Pancreas (tissue), 10 donors: ENCODE measurements around the gene S100A4. TPM values are rescaled to one million over a fixed set of nuclear protein-coding genes. Genes with fewer than 3 reads are reported as not detected.
"Not testable (repeated sequence)": the region's sequence is repeated elsewhere in the genome, so short reads cannot be mapped to it uniquely, and the experiment has no call there.

Source experiments
- ATAC-seq, 4 donors: fragments of 200-7000 bp; cut with Tn5 transposase; one replicate each; pipeline versions ENCODE4 v1.8.0 to v1.9.1; 2020; ENCODE audit warnings: mild to moderate bottlenecking in 4 of 4, moderate library complexity in 4 of 4
- DNase-seq, 6 donors: peaks; one replicate each; pipeline ENCODE4 v3.0.0-alpha.2; 2020
- FAIRE-seq: peaks from 2 replicates; lab custom pipeline; 2012; peaks lifted over from hg19 to GRCh38; lab: Jason Lieb, UNC
- H3K27ac ChIP-seq, 4 donors: fragments of 200-600 bp; sonication (generic); 1 replicate in 3 of 4; 2 replicates in 1 of 4; pipeline versions ENCODE4 v1.5.0 to v1.8.0; 2020
- H3K27me3 ChIP-seq, 4 donors: fragments of 200-600 bp; one replicate each; pipeline ENCODE4 v1.8.0; 2021
- H3K36me3 ChIP-seq, 3 donors: fragments of 200-600 bp; sonication (generic) in 1 of 3; one replicate each; pipeline versions ENCODE4 v1.5.0 to v1.8.0; 2020 to 2021
- H3K4me1 ChIP-seq, 3 donors: fragments of 200-600 bp; one replicate each; pipeline ENCODE4 v1.8.0; 2021
- H3K4me3 ChIP-seq, 4 donors: fragments of 200-600 bp; sonication (generic) in 2 of 4; one replicate each; pipeline versions ENCODE4 v1.5.0 to v1.8.0; 2020 to 2021
- H3K9me3 ChIP-seq, 4 donors: fragments of 200-600 bp; one replicate each; pipeline ENCODE4 v1.8.0; 2021
- CTCF ChIP-seq, 4 donors: fragments of 200-600 bp; sonication (generic) in 3 of 4; IDR thresholded peaks; one replicate each; pipeline versions ENCODE4 v1.5.0 to v1.8.0; 2021; ENCODE audit warnings: antibody characterized with exemption in 4 of 4
- WGBS, 2 donors: extraction: QIAGEN DNeasy Blood & Tissue Kit; methylation state at CpG; one replicate each; pipeline ENCODE4 v1.1.7; 2013; 5-methylcytosine and 5-hydroxymethylcytosine counted together
- intact Hi-C, 3 donors: fragments of 100-400 bp; cut with DNase I; formaldehyde crosslinking; loops; one replicate each; pipeline versions ENCODE4 v1.11.1 to v1.14.2; 2022
- polyA plus RNA-seq, 2 donors: library from polyadenylated mRNA; stranded (reverse); fragments of 200-250 nt; gene quantifications; one replicate each; pipeline ENCODE4 v1.2.3, GENCODE V29; 2013
- total RNA-seq, 6 donors: library from RNA; stranded (reverse); fragmentation: NEBNext Ultra II Directional in 4 of 6; extraction: Animal tissue kit (Norgen Biotek cat#: 25700) in 4 of 6; gene quantifications; one replicate each; pipeline versions ENCODE4 v1.2.1 to v1.2.4, GENCODE V29; 2021 to 2023
- donor health status: healthy with polysubstance abuse.
- donor health status: DM: no; HTN: no; CAD: no; lungs with moderate emphysema.
- donor health status: DM: no; HTN: no; CAD: no.
- donor health status: control.
- donor health status: control.
- donor health status: Bipolar disorder and iron deficiency.
- donor health status: DM: yes; HTN: yes; CAD: no.
- donor health status: DM: no; HTN: no; CAD: no.
- donor health status: DM: no; HTN: no; CAD: no.
- donor health status: DM: yes; HTN: yes; CAD: no.

S100A4 gene
- total and polyA plus RNA-seq, 8 donors = 5.0 to 149 (median 39.5) TPM

GRCh38 chr1:153531638-153532037, 14.0 kb downstream of the S100A4 start:
- DNase-seq (no peak), FAIRE-seq (no peak), ATAC-seq (no peak)
- no peaks in the 10 kb centered on the region for H3K36me3 ChIP-seq
- H3K27me3 ChIP-seq = no peaks in the 10 kb centered on the region
- no peak overlapping the region for H3K4me3 ChIP-seq
- H3K4me1 ChIP-seq = no peaks in the 10 kb centered on the region
- no peaks in the 10 kb centered on the region for H3K9me3 ChIP-seq
- WGBS, 2 donors = 83 to 90% methylated on average over 3 of the region's 3 CpGs
- intact Hi-C loops = no loop called here
- TF ChIP-seq CTCF (IDR thresholded peaks at IDR 0.05) = no peak
- no peak overlapping the region for H3K27ac ChIP-seq

DNA sequence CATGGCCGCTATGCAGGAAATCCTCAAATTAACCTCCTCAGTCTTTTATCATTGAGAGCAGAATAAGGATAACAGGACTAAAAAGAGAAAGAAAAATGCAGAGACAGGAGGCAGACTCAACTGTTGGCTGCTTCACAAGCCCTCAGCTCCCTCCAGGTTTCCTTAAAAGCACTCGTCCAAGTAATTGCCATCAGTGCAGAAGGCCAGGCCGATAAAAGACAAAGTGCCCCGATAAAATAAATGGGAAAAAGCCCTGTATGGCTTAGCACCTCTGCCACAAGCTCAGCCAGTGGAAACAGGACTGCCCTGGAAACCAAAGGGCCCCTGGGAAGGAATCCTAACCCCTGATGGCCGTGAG, 17.9 kb downstream of the S100A4 start:
- no peak for ATAC-seq

DNA sequence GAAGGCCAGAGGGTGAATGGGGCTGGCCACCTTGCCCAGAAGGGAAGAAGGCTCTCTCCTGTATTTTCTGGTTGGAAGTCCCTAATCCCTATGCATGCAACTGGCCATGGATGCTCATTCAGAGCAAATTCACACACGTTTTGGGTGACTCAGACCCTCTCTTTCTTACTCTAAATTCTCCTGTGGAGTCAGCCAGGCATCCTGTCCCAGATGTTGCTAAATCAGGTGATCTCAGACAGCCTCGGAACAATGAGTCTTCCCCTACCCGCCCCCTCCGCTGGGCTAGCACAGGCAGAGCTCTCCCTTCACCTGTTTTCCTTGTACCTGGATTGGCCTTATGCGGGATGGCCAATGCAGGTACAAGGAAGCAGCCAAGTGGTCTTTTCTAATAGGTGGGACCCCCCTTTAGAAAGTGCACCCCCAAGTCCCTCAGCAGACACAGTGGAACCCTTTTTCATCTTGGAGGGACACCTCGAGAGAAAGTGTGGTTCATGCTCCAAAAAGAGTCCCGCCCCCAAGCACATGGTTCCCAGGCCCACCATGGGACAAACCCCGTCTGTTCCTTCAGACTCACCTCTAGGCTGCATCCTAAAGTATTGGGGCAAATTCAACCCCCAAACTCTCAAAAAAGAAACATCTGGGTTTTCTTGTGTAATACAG, 18.5 kb downstream of the S100A4 start:
- intact Hi-C loops = no loop called here
- Histone ChIP-seq H3K36me3 (no peaks in the 10 kb centered on the region), H3K4me1 (no peaks in the 10 kb centered on the region), H3K27me3 (no peaks in the 10 kb centered on the region), H3K4me3 (no peak overlapping the region), H3K9me3 (no peaks in the 10 kb centered on the region), H3K27ac (no peak overlapping the region)
- peak in 1 of 4 donors; percentile 18 for ATAC-seq
- no peak for DNase-seq
- WGBS, 2 donors = 82 to 86% methylated on average over 8 of the region's 8 CpGs
- no peak for TF ChIP-seq CTCF (IDR thresholded peaks at IDR 0.05)
- no peak for FAIRE-seq

More for the DNA sequence above, 17.9 kb downstream of the S100A4 start:
- no peak for FAIRE-seq
- no peak for TF ChIP-seq CTCF (IDR thresholded peaks at IDR 0.05)
- no peak for DNase-seq
- Histone ChIP-seq H3K9me3 (no peaks in the 10 kb centered on the region), H3K27me3 (no peaks in the 10 kb centered on the region), H3K27ac (no peak overlapping the region), H3K36me3 (no peaks in the 10 kb centered on the region), H3K4me1 (no peaks in the 10 kb centered on the region), H3K4me3 (no peak overlapping the region)
- WGBS, 2 donors = 85 to 88% methylated on average over 5 of the region's 5 CpGs
- intact Hi-C loops = no loop called here

DNA sequence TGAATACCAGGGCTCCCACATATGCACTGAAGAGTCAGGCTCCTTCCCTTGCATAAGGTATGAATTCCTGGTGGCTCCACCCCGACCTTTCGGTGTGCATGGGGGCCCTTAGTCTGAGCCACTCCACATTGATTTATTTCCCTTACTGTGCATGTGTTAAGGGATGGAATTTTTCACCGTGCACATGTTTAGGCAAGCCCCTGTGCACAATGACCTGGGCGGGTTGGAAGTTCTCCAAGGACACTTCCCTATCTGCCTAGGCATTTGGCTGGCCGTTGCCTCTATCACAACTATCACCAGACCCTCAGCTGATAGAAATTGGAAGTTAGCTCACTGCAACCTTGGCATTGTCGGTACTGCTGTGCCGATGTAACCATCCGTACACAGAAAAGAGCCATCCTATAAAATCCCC, 19.5 kb downstream of the S100A4 start:
- Histone ChIP-seq H3K27ac (no peak overlapping the region), H3K36me3 (no peaks in the 10 kb centered on the region), H3K27me3 (no peaks in the 10 kb centered on the region), H3K9me3 (no peaks in the 10 kb centered on the region), H3K4me1 (no peaks in the 10 kb centered on the region), H3K4me3 (no peak overlapping the region)
- WGBS, 2 donors = 20 to 22% methylated on average over 8 of the region's 8 CpGs
- no peak for DNase-seq
- no peak for TF ChIP-seq CTCF (IDR thresholded peaks at IDR 0.05)
- no peak for FAIRE-seq
- peak in 3 of 4 donors; percentile 21 to 38 (median 35) for ATAC-seq
- intact Hi-C loops = no loop called here

DNA sequence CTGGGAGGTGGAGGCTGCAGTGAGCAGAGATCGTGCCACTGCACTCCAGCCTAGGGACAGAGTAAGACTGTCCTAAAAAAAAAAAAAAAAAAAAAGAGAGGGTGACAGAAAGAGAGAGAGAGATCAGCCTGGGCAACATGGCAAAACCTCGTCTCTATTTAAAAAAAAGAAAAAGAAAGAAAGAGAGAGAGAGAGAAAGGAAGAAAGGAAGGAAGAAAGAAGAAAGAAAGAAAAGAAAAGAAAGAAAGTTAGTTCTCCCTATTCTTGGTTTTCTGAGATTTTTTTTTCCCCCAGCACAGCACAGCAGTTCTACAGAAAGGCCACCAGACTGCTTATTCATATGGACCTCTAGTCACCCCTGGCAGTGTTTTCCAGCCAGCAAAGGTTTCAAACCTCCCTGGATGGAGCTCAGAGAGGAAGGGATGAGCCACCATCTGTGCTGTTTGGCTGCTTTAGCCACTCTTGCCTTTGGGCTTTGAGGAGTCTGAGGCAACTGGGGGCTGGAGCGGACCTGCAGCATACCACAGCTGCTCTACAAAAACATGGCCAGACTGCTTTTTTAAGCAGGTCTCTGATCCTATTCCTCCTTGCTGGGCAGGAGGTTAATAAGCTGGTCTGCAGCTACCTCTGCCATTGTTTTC, 20.4 kb downstream of the S100A4 start:
- WGBS, 2 donors = 54 to 56% methylated on average over 3 of the region's 3 CpGs
- Histone ChIP-seq H3K27me3 (no peaks in the 10 kb centered on the region), H3K4me1 (peaks cover 0 to 5% (median 0%) of the 10 kb centered on the region in 3 donors), H3K9me3 (no peaks in the 10 kb centered on the region), H3K27ac (no peak overlapping the region), H3K4me3 (no peak overlapping the region), H3K36me3 (no peaks in the 10 kb centered on the region)
- TF ChIP-seq CTCF (IDR thresholded peaks at IDR 0.05) = no peak
- intact Hi-C loops = no loop called here
- ATAC-seq (peak in 3 of 4 donors; percentile 24 to 48 (median 41)), DNase-seq (no peak), FAIRE-seq (no peak)

GRCh38 chr1:153522353-153523048, 23.1 kb downstream of the S100A4 start:
- H3K9me3 ChIP-seq, H3K4me1 ChIP-seq, H3K36me3 ChIP-seq, ATAC-seq, DNase-seq, H3K27ac ChIP-seq, H3K27me3 ChIP-seq, intact Hi-C loops, FAIRE-seq, H3K4me3 ChIP-seq: not testable (repeated sequence)
- 69 to 80% methylated on average over 13 to 14 of the region's 14 CpGs for WGBS, 2 donors

- H3K4me1 ChIP-seq, H3K4me3 ChIP-seq, H3K9me3 ChIP-seq, H3K36me3 ChIP-seq, intact Hi-C loops, H3K27ac ChIP-seq, FAIRE-seq, DNase-seq, ATAC-seq, H3K27me3 ChIP-seq: not testable (repeated sequence)
- WGBS, 2 donors = 95 to 98% methylated on average over 31 to 37 of the region's 37 CpGs
These were observed 23.8 kb downstream of the S100A4 start for GRCh38 chr1:153521808-153522207.
